ENCODE data around the gene ANXA9. TPM values are rescaled to one million over a fixed set of nuclear protein-coding genes. Genes with fewer than 3 reads are reported as not detected.

ANXA9 gene
- total and polyA plus RNA-seq, 2 donors (not counting 1 experiment from before 2014, with no cell fraction given) = 0.07 to 0.62 TPM

DNA sequence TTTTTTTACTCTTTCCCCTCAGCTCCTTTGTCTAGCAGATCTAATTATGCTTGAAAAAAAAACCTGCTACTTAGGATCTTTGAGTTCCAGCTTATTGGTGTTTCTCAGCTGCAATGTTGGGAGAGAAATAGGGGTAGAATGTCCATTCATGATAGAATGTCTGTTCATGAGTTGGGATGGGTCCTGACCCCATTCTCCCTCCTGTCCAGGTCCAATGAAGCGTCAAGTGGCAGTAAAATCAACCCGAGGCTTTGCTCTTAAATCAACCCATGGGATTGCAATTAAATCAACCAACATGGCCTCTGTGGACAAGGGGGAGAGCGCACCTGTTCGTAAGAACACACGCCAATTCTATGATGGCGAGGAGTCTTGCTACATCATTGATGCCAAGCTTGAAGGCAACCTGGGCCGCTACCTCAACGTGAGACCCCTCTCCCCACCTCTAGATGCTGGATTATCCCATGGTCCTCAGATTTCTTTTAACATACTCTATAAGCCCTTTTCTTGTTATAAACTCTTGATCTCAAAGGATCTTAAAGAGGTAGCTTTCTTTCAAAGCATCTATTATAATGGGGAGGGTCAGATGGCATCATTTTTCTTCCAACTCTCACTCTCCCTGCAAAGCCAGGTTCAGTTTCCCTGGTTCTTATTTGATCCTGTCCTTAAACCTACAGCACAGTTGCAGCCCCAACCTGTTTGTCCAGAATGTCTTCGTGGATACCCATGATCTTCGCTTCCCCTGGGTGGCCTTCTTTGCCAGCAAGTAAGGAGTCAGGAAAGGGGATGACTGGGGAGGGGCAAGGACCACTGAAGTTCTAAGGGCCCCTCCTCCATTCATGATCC, 18.6 kb upstream of the ANXA9 start:
- H3K27me3 ChIP-seq (replicated peaks in 1 of 4; ENCODE audit: control extremely low read depth in 1 of 4, control insufficient read depth in 3 of 4, insufficient read depth in 4 of 4, low read length in 3 of 4) = no peaks in the 10 kb centered on the region
- Mint-ChIP-seq H3K9me3 (ENCODE audit: insufficient read depth) (no peaks in the 10 kb centered on the region), H3K27me3 (no peaks in the 10 kb centered on the region), H3K4me1 (no peaks in the 10 kb centered on the region), H3K27ac (peak overlapping the region; percentile 50), H3K4me3 (no peak overlapping the region)
- H3K4me1 ChIP-seq (ENCODE audit: control insufficient read depth in 2 of 2, insufficient read depth in 2 of 2, low read length in 2 of 2) = no peaks in the 10 kb centered on the region
- peaks cover 11% of the 10 kb centered on the region for H4K20me1 ChIP-seq (ENCODE audit: control insufficient read depth, insufficient read depth, low read length, poor library complexity, severe bottlenecking)
- peaks cover 5 to 90% of the 10 kb centered on the region in 2 experiments for H3K36me3 ChIP-seq (replicated peaks in 1 of 2; ENCODE audit: control extremely low read depth in 1 of 2, control insufficient read depth in 1 of 2, extremely low read depth in 1 of 2, insufficient read depth in 2 of 2, low read length in 1 of 2)
- ATAC-seq (ENCODE audit: low read depth) (no peak), DNase-seq (no peak)
- TF ChIP-seq, protein P1, sequence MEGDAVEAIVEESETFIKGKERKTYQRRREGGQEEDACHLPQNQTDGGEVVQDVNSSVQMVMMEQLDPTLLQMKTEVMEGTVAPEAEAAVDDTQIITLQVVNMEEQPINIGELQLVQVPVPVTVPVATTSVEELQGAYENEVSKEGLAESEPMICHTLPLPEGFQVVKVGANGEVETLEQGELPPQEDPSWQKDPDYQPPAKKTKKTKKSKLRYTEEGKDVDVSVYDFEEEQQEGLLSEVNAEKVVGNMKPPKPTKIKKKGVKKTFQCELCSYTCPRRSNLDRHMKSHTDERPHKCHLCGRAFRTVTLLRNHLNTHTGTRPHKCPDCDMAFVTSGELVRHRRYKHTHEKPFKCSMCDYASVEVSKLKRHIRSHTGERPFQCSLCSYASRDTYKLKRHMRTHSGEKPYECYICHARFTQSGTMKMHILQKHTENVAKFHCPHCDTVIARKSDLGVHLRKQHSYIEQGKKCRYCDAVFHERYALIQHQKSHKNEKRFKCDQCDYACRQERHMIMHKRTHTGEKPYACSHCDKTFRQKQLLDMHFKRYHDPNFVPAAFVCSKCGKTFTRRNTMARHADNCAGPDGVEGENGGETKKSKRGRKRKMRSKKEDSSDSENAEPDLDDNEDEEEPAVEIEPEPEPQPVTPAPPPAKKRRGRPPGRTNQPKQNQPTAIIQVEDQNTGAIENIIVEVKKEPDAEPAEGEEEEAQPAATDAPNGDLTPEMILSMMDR (IDR thresholded peaks at IDR 0.05) = no peak
- no peak for TF ChIP-seq EZH2 (IDR thresholded peaks at IDR 0.05; ENCODE audit: borderline replicate concordance, insufficient read depth, low read depth, low read length, poor library complexity, severe bottlenecking)
- no peak overlapping the region for H3K4me2 ChIP-seq (replicated peaks; ENCODE audit: low read depth, low read length, poor library complexity, severe bottlenecking)
- H3K79me2 ChIP-seq (ENCODE audit: control insufficient read depth, insufficient read depth, low read length) = peaks cover 5% of the 10 kb centered on the region
- H3K9ac ChIP-seq (ENCODE audit: low read length) = no peak overlapping the region
- no peaks in the 10 kb centered on the region for H3K9me3 ChIP-seq (ENCODE audit: control extremely low read depth in 1 of 3, control insufficient read depth in 2 of 3, insufficient read depth in 1 of 3, low read length in 2 of 3)
- no peak overlapping the region for H3K4me3 ChIP-seq (ENCODE audit: control extremely low read depth in 1 of 5, extremely low read depth in 1 of 5, insufficient read depth in 1 of 5, low read depth in 2 of 5, low read length in 4 of 5)
- ChIA-PET POLR2A (interaction anchor here (0.6 kb wide), 2 partner anchors 11 to 14 kb away, joined by 3 to 4 read pairs; partner anchors contain the start of gene CERS2), CTCF (interaction anchor here (0.9 kb wide), 1 partner anchor 40 kb away, joined by 3 read pairs; no protein-coding TSS in a partner anchor)
- H3K27ac ChIP-seq (ENCODE audit: low read length in 2 of 2) = no peak overlapping the region
- intact Hi-C loops (cut with micrococcal nuclease) = no loop called here
- 96% methylated on average over 6 of the region's 10 CpGs for WGBS (ENCODE audit: insufficient coverage)
- no peak overlapping the region for H2AFZ ChIP-seq (ENCODE audit: insufficient read depth, low read depth, low read length, poor library complexity, severe bottlenecking)

DNA sequence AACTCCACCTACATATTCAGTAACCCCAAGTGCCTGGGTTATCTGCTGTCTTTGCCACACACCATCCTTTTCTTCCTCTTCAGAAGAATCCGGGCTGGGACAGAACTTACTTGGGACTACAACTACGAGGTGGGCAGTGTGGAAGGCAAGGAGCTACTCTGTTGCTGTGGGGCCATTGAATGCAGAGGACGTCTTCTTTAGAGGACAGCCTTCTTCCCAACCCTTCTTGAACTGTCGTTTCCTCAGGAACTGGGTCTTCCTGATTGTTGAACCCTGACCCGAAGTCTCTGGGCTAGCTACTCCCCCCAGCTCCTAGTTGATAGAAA, 18.0 kb upstream of the ANXA9 start:
- Histone ChIP-seq H3K79me2 (ENCODE audit: control insufficient read depth, insufficient read depth, low read length) (peaks cover 7% of the 10 kb centered on the region), H3K4me1 (ENCODE audit: control insufficient read depth in 2 of 2, insufficient read depth in 2 of 2, low read length in 2 of 2) (no peaks in the 10 kb centered on the region), H4K20me1 (ENCODE audit: control insufficient read depth, insufficient read depth, low read length, poor library complexity, severe bottlenecking) (peaks cover 17% of the 10 kb centered on the region), H3K4me2 (replicated peaks; ENCODE audit: low read depth, low read length, poor library complexity, severe bottlenecking) (no peak overlapping the region), H3K9ac (ENCODE audit: low read length) (no peak overlapping the region), H3K4me3 (ENCODE audit: control extremely low read depth in 1 of 5, extremely low read depth in 1 of 5, insufficient read depth in 1 of 5, low read depth in 2 of 5, low read length in 4 of 5) (no peak overlapping the region), H2AFZ (ENCODE audit: insufficient read depth, low read depth, low read length, poor library complexity, severe bottlenecking) (no peak overlapping the region), H3K9me3 (ENCODE audit: control extremely low read depth in 1 of 3, control insufficient read depth in 2 of 3, insufficient read depth in 1 of 3, low read length in 2 of 3) (no peaks in the 10 kb centered on the region), H3K27ac (ENCODE audit: low read length in 2 of 2) (no peak overlapping the region), H3K36me3 (replicated peaks in 1 of 2; ENCODE audit: control extremely low read depth in 1 of 2, control insufficient read depth in 1 of 2, extremely low read depth in 1 of 2, insufficient read depth in 2 of 2, low read length in 1 of 2) (peaks cover 5 to 89% of the 10 kb centered on the region in 2 experiments), H3K27me3 (replicated peaks in 1 of 4; ENCODE audit: control extremely low read depth in 1 of 4, control insufficient read depth in 3 of 4, insufficient read depth in 4 of 4, low read length in 3 of 4) (no peaks in the 10 kb centered on the region)
- H3K4me1 Mint-ChIP-seq = peaks cover 2% of the 10 kb centered on the region
- ChIA-PET POLR2A (interaction anchor here (0.6 kb wide), 1 partner anchor 10 kb away, joined by 3 read pairs; the partner anchor contains the start of gene CERS2), CTCF (interaction anchor here (0.9 kb wide), 1 partner anchor 40 kb away, joined by 3 read pairs; no protein-coding TSS in a partner anchor)
- intact Hi-C loops (cut with micrococcal nuclease) = no loop called here
- TF ChIP-seq EZH2 (IDR thresholded peaks at IDR 0.05; ENCODE audit: borderline replicate concordance, insufficient read depth, low read depth, low read length, poor library complexity, severe bottlenecking) = no peak
- TF ChIP-seq, protein P1 (IDR thresholded peaks at IDR 0.05) = no peak
- no peaks in the 10 kb centered on the region for H3K27me3 Mint-ChIP-seq
- no peak overlapping the region for H3K27ac Mint-ChIP-seq
- ATAC-seq (ENCODE audit: low read depth) (no peak), DNase-seq (no peak)
- H3K4me3 Mint-ChIP-seq = no peak overlapping the region
- H3K9me3 Mint-ChIP-seq (ENCODE audit: insufficient read depth) = no peaks in the 10 kb centered on the region
- 93% methylated on average over 3 of the region's 5 CpGs for WGBS (ENCODE audit: insufficient coverage)

Measured in B cell (primary cell).